Neural progenitor cell (in vitro differentiated cells): Measurements from ENCODE around the gene CBX1. TPM values are rescaled to one million over a fixed set of nuclear protein-coding genes. Genes with fewer than 3 reads are reported as not detected.

Source experiments
- DNase-seq: peaks from one replicate; pipeline ENCODE4 v3.0.0-alpha.2; 2016; ENCODE audit warnings: low spot score
- H2AFZ ChIP-seq: fragments of 200-600 bp; sonication (generic); replicated peaks from 2 replicates; pipeline ENCODE4 v1.6.1; 2016; ENCODE audit warnings: antibody characterized with exemption
- H3F3A ChIP-seq: fragments of 200-600 bp; sonication (generic); 2 replicates; pipeline ENCODE4 v1.6.1; 2016; ENCODE audit warnings: antibody characterized with exemption, low read depth
- H3K27ac ChIP-seq: fragments of 200-600 bp; sonication (generic); 2 replicates; pipeline ENCODE4 v1.5.1; 2016; ENCODE audit warnings: mild to moderate bottlenecking
- H3K27me3 ChIP-seq: fragments of 200-600 bp; sonication (generic); 2 replicates; pipeline ENCODE4 v1.6.1; 2016; ENCODE audit warnings: mild to moderate bottlenecking, moderate library complexity
- H3K36me3 ChIP-seq: fragments of 200-600 bp; sonication (generic); 2 replicates; pipeline ENCODE4 v1.5.1; 2016
- H3K4me1 ChIP-seq: fragments of 200-600 bp; sonication (generic); 2 replicates; pipeline ENCODE4 v1.6.1; 2016; ENCODE audit warnings: mixed run types
- H3K4me2 ChIP-seq: fragments of 200-600 bp; sonication (generic); 2 replicates; pipeline ENCODE4 v1.6.1; 2016
- H3K4me3 ChIP-seq: fragments of 200-600 bp; sonication (generic); 2 replicates; pipeline ENCODE4 v1.5.1; 2016
- H3K79me2 ChIP-seq: fragments of 200-600 bp; sonication (generic); 2 replicates; pipeline ENCODE4 v1.6.1; 2016; ENCODE audit warnings: low read depth
- H3K9ac ChIP-seq: fragments of 200-600 bp; sonication (generic); 2 replicates; pipeline ENCODE4 v1.6.1; 2016
- H3K9me3 ChIP-seq: fragments of 200-600 bp; sonication (generic); 2 replicates; pipeline ENCODE4 v1.5.1; 2016; ENCODE audit warnings: low read depth
- H4K20me1 ChIP-seq: fragments of 200-600 bp; sonication (generic); 2 replicates; pipeline ENCODE4 v1.6.1; 2016; ENCODE audit warnings: low read depth
- H3K27ac Mint-ChIP-seq: 3 replicates; pipeline ENCODE4 v1.8.0; 2021; ENCODE audit warnings: mixed read lengths
- H3K27me3 Mint-ChIP-seq: 2 replicates; pipeline ENCODE4 v1.8.0; 2022; ENCODE audit warnings: low read depth, mild to moderate bottlenecking, inconsistent platforms, moderate library complexity, mixed read lengths; ENCODE audit not compliant: insufficient read depth
- H3K36me3 Mint-ChIP-seq: 3 replicates; pipeline ENCODE4 v1.8.0; 2021; ENCODE audit warnings: mixed read lengths
- H3K4me1 Mint-ChIP-seq: 3 replicates; pipeline ENCODE4 v1.8.0; 2021; ENCODE audit warnings: mixed read lengths
- H3K4me3 Mint-ChIP-seq: 3 replicates; pipeline ENCODE4 v1.8.0; 2021; ENCODE audit warnings: mild to moderate bottlenecking, moderate library complexity, mixed read lengths
- H3K9me3 Mint-ChIP-seq: 3 replicates; pipeline ENCODE4 v1.8.0; 2020; ENCODE audit warnings: mixed read lengths
- CTCF ChIP-seq: fragments of 200-600 bp; sonication (generic); IDR thresholded peaks from 2 replicates; pipeline ENCODE4 v1.5.1; 2017; ENCODE audit warnings: antibody characterized with exemption, mild to moderate bottlenecking
- EZH2 ChIP-seq: fragments of 200-600 bp; sonication (generic); IDR thresholded peaks from 2 replicates; pipeline ENCODE4 v1.6.1; 2017; ENCODE audit warnings: antibody characterized with exemption, mild to moderate bottlenecking, moderate library complexity
- EZH2phosphoT487 ChIP-seq: fragments of 200-600 bp; sonication (generic); IDR thresholded peaks from 2 replicates; pipeline ENCODE4 v1.6.1; 2017; ENCODE audit warnings: antibody characterized with exemption
- total RNA-seq: library from RNA; depleted of rRNA; stranded (reverse); fragments of >200 nt; gene quantifications from 2 replicates; pipeline ENCODE4 v1.2.3, GENCODE V29; 2015; ENCODE audit warnings: low replicate concordance

The CBX1 gene
- total RNA-seq, 1 donor from 2014 or later, result 208 TPM

GRCh38 chr17:48027322-48027981 lies 73.8 kb downstream of the CBX1 start:
- no peak overlapping the region for H3K4me2 ChIP-seq
- no peak overlapping the region for H3K27ac Mint-ChIP-seq

GRCh38 chr17:48026502-48027321 lies 74.6 kb downstream of the CBX1 start:
- Histone ChIP-seq H3K4me2 (no peak overlapping the region), H2AFZ (peak overlapping the region; percentile 65), H3K27me3 (peaks cover 27% of the 10 kb centered on the region), H3K9me3 (no peaks in the 10 kb centered on the region), H3K27ac (no peak overlapping the region), H3K36me3 (no peaks in the 10 kb centered on the region), H3K4me1 (peaks cover 8% of the 10 kb centered on the region), H3K79me2 (no peaks in the 10 kb centered on the region), H4K20me1 (no peaks in the 10 kb centered on the region), H3K4me3 (no peak overlapping the region), H3F3A (peaks cover 24% of the 10 kb centered on the region), H3K9ac (no peak overlapping the region)
- H3K4me1 Mint-ChIP-seq, result peaks cover 36% of the 10 kb centered on the region
- no peaks in the 10 kb centered on the region for H3K9me3 Mint-ChIP-seq
- peak overlapping the region; percentile 87 for H3K4me3 Mint-ChIP-seq
- peak; percentile 95 for DNase-seq
- TF ChIP-seq EZH2phosphoT487, result no peak
- TF ChIP-seq CTCF, result peak; percentile 86
- TF ChIP-seq EZH2, result peak; percentile 12
- H3K27ac Mint-ChIP-seq, result no peak overlapping the region
- no peaks in the 10 kb centered on the region for H3K36me3 Mint-ChIP-seq
- H3K27me3 Mint-ChIP-seq, result peaks cover 16% of the 10 kb centered on the region

More at GRCh38 chr17:48027322-48027981, 73.8 kb downstream of the CBX1 start:
- H4K20me1 ChIP-seq, result no peaks in the 10 kb centered on the region
- Mint-ChIP-seq H3K9me3 (no peaks in the 10 kb centered on the region), H3K36me3 (no peaks in the 10 kb centered on the region), H3K27me3 (peaks cover 18% of the 10 kb centered on the region), H3K4me1 (peaks cover 36% of the 10 kb centered on the region), H3K4me3 (no peak overlapping the region)
- H3K27ac ChIP-seq, result no peak overlapping the region
- no peaks in the 10 kb centered on the region for H3K79me2 ChIP-seq
- TF ChIP-seq EZH2phosphoT487, result no peak
- no peak for TF ChIP-seq EZH2
- TF ChIP-seq CTCF, result no peak
- peaks cover 24% of the 10 kb centered on the region for H3F3A ChIP-seq
- H2AFZ ChIP-seq, result no peak overlapping the region
- H3K9me3 ChIP-seq, result no peaks in the 10 kb centered on the region
- H3K9ac ChIP-seq, result no peak overlapping the region
- peaks cover 28% of the 10 kb centered on the region for H3K27me3 ChIP-seq
- H3K4me1 ChIP-seq, result peaks cover 8% of the 10 kb centered on the region
- no peak overlapping the region for H3K4me3 ChIP-seq
- DNase-seq, result peak; percentile 25
- no peaks in the 10 kb centered on the region for H3K36me3 ChIP-seq

- peak overlapping the region; percentile 43 for H3K4me3 ChIP-seq
Measured at GRCh38 chr17:48025904-48026501, 75.3 kb downstream of the CBX1 start.

More at GRCh38 chr17:48025904-48026501, 75.3 kb downstream of the CBX1 start:
- Histone ChIP-seq H3K27me3 (peaks cover 27% of the 10 kb centered on the region), H3K9me3 (no peaks in the 10 kb centered on the region), H3K79me2 (no peaks in the 10 kb centered on the region), H3K4me2 (peak overlapping the region; percentile 90), H3F3A (peaks cover 24% of the 10 kb centered on the region), H3K4me1 (peaks cover 8% of the 10 kb centered on the region), H3K27ac (no peak overlapping the region), H3K9ac (no peak overlapping the region), H3K36me3 (no peaks in the 10 kb centered on the region), H2AFZ (no peak overlapping the region), H4K20me1 (no peaks in the 10 kb centered on the region)
- H3K9me3 Mint-ChIP-seq, result no peaks in the 10 kb centered on the region
- H3K36me3 Mint-ChIP-seq, result no peaks in the 10 kb centered on the region
- peaks cover 38% of the 10 kb centered on the region for H3K4me1 Mint-ChIP-seq
- no peak for DNase-seq
- H3K27ac Mint-ChIP-seq, result no peak overlapping the region
- TF ChIP-seq EZH2phosphoT487 (no peak), EZH2 (no peak), CTCF (no peak)
- H3K27me3 Mint-ChIP-seq, result peaks cover 16% of the 10 kb centered on the region
- H3K4me3 Mint-ChIP-seq, result peak overlapping the region; percentile 87
